Kidney (tissue), 14 donors: Measurements from ENCODE around the gene ASPHD1. TPM values are rescaled to one million over a fixed set of nuclear protein-coding genes. Genes with fewer than 3 reads are reported as not detected.

ENCODE experiments used
- DNase-seq, 5 donors: peaks; one replicate each; pipeline ENCODE4 v3.0.0-alpha.2; 2013 to 2020
- FAIRE-seq: peaks from 2 replicates; lab custom pipeline; 2012; peaks lifted over from hg19 to GRCh38; lab: Jason Lieb, UNC
- H3K27ac ChIP-seq, 2 donors: one replicate each; pipeline ENCODE4 v1.7.0; 2013; ENCODE audit warnings: low read depth in 2 of 2, low read length in 2 of 2, inconsistent platforms in 1 of 2
- H3K27me3 ChIP-seq: one replicate; pipeline ENCODE4 v1.7.1; 2013; ENCODE audit warnings: low read length, inconsistent platforms; ENCODE audit not compliant: control insufficient read depth, insufficient read depth
- H3K36me3 ChIP-seq, 3 donors: one replicate each; pipeline versions ENCODE4 v1.7.0 to v1.7.1; 2013; ENCODE audit warnings: low read length in 3 of 3, control low read depth in 1 of 3, inconsistent platforms in 1 of 3; ENCODE audit not compliant: insufficient read depth in 3 of 3, control insufficient read depth in 2 of 3
- H3K4me1 ChIP-seq, 3 donors: one replicate each; pipeline versions ENCODE4 v1.7.0 to v1.7.1; 2013; ENCODE audit warnings: low read length in 3 of 3, inconsistent platforms in 1 of 3, low read depth in 1 of 3; ENCODE audit not compliant: control insufficient read depth in 2 of 3, insufficient read depth in 2 of 3
- H3K4me3 ChIP-seq, 3 donors: one replicate each; pipeline versions ENCODE4 v1.7.0 to v1.8.1; 2013; ENCODE audit warnings: low read length in 3 of 3, control low read depth in 1 of 3, inconsistent platforms in 1 of 3
- H3K9ac ChIP-seq, 3 donors: one replicate each; pipeline versions ENCODE4 v1.7.0 to v1.7.1; 2013; ENCODE audit warnings: low read length in 3 of 3, control low read depth in 1 of 3, inconsistent platforms in 1 of 3
- H3K9me3 ChIP-seq, 3 donors: one replicate each; pipeline versions ENCODE4 v1.7.0 to v1.7.1; 2013; ENCODE audit warnings: low read length in 3 of 3, control low read depth in 1 of 3, inconsistent platforms in 1 of 3; ENCODE audit not compliant: control insufficient read depth in 2 of 3, insufficient read depth in 1 of 3
- CTCF ChIP-seq: IDR thresholded peaks from 3 replicates; pipeline ENCODE4 v1.5.1; 2012; ENCODE audit warnings: mild to moderate bottlenecking, moderate library complexity, borderline replicate concordance; ENCODE audit not compliant: insufficient read depth; ENCODE audit errors: extremely low read depth
- intact Hi-C: fragments of 100-400 bp; cut with DNase I; formaldehyde crosslinking; loops from one replicate; pipeline ENCODE4 v1.11.1; 2022
- polyA plus RNA-seq: library from polyadenylated mRNA; stranded (reverse); fragments of 350-450 nt; fragmentation: Illumina TruSeq; extraction: RNeasy Lipid Tissue Mini Kit (QIAGEN cat#74804); gene quantifications from one replicate; pipeline ENCODE4 v1.2.3, GENCODE V29; 2014; ENCODE audit warnings: low read depth, low replicate concordance; ENCODE audit not compliant: insufficient read depth
- total RNA-seq: library from RNA; stranded (reverse); fragmentation: NEBNext Ultra II Directional; extraction: Animal tissue kit (Norgen Biotek cat#: 25700); gene quantifications from one replicate; pipeline ENCODE4 v1.2.1, GENCODE V29; 2021
- donor health status: control.
- donor health status: control.
- donor health status: control.
- donor health status: control.
- donor health status: control.
- donor health status: DM: yes; HTN: yes; CAD: no.
- donor health status: Normal renal cell carcinoma (clear cell type).

ASPHD1 gene
- total and polyA plus RNA-seq, 2 donors from 2014 or later, result 6.1 to 8.9 TPM

DNA sequence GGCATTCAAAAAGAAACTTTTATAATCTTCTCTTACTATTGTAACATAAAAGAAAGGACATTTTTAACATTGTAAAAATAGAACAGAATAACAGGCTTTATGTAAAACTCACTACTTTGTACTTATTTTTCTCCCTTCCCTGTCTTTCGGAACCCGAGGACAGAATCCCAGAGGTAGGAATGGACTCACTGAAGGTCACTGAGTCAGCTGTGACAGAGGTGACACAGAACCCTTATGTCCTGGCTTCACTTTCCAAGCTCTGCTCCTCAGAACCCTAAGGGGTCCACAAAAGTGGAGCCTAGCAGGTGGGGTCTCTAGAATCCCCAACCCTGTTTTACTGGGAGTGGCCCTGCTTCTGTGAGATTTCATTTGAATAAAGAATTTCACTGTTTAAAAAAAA is 22.0 kb downstream of the ASPHD1 start:
- H3K9me3 ChIP-seq, result no peaks in the 10 kb centered on the region
- FAIRE-seq (no peak), DNase-seq (no peak)
- peaks cover 0 to 17% (median 8%) of the 10 kb centered on the region in 3 donors for H3K36me3 ChIP-seq
- H3K27me3 ChIP-seq, result no peaks in the 10 kb centered on the region
- intact Hi-C loops, result no loop called here
- no peak for TF ChIP-seq CTCF
- no peak overlapping the region for H3K4me3 ChIP-seq
- no peak overlapping the region for H3K27ac ChIP-seq
- no peak overlapping the region for H3K9ac ChIP-seq
- H3K4me1 ChIP-seq, result peaks cover 4 to 14% (median 6%) of the 10 kb centered on the region in 3 donors

DNA sequence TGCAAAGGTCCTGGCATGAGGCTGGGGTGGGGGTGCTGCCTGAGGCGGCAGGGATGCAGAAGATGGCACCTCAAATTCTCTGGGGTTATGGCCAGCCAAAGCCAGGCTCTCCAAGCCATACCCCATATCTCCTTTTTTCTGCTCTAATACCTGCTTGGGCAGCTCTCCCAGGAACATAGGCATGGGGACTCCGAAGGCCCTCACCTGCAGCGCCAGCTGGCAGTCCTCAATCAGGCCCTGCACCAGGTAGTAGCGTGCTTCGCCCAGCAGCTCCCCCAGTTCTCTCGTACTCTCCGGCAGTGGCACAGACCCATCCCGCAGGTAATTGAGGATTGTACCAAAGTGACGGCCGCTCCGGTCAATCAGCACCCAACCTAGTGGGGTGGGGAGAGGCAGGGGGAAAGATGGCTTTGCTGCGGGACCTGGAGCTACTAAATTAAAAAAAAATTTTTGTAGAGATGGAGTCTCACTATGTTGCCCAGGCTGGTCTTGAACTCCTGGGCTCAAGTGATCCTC is 22.8 kb downstream of the ASPHD1 start:
- no peaks in the 10 kb centered on the region for H3K27me3 ChIP-seq
- no peak for FAIRE-seq
- peaks cover 4 to 14% (median 6%) of the 10 kb centered on the region in 3 donors for H3K4me1 ChIP-seq
- no peak for DNase-seq
- no peak overlapping the region for H3K9ac ChIP-seq
- H3K36me3 ChIP-seq, result peaks cover 0 to 17% (median 8%) of the 10 kb centered on the region in 3 donors
- no peaks in the 10 kb centered on the region for H3K9me3 ChIP-seq
- H3K27ac ChIP-seq, result no peak overlapping the region
- no peak for TF ChIP-seq CTCF
- intact Hi-C loops, result no loop called here
- no peak overlapping the region for H3K4me3 ChIP-seq

DNA sequence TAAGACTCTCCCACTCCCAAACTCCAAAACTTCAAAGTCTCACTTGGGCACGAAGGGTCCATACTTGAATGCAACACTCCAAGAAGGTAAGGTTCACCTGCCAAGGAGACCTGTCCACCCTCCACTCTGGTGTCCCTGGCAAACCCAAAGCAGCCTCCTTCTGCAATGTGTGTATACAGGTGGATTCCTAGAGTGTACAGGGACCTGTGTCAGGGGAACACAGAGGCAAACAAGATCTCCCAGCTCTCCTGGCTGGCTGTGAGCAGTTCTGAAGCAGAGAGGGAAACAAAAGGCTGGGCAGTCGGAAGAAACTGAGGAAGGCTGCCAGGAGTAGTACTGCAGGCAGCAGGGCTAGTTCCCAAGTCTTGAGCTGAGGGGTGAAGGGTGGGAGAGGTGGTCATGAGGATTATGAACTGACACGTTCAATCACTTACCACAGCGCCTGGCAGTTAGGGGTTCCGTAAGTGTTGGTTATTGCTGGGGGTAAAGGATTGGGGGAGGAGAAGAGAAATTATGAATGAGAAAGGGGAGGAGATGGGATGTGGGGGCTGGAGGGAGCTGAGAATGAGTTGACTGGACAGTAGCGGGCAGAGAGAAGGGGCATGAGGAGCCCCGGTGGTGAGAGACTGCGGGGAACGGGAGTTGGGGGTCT is 24.9 kb downstream of the ASPHD1 start:
- FAIRE-seq (no peak), DNase-seq (peak in 1 of 5 donors; percentile 24)
- H3K4me1 ChIP-seq, result peaks cover 4 to 14% (median 6%) of the 10 kb centered on the region in 3 donors

More for the DNA sequence above, 24.9 kb downstream of the ASPHD1 start:
- H3K4me3 ChIP-seq, result peak overlapping the region; percentile 68 to 82 (median 78)
- H3K36me3 ChIP-seq, result peaks cover 0 to 11% (median 5%) of the 10 kb centered on the region in 3 donors
- intact Hi-C loops, result no loop called here
- no peaks in the 10 kb centered on the region for H3K9me3 ChIP-seq
- TF ChIP-seq CTCF, result no peak
- peak overlapping the region in 1 of 2 donors; percentile 22 for H3K27ac ChIP-seq
- no peaks in the 10 kb centered on the region for H3K27me3 ChIP-seq
- H3K9ac ChIP-seq, result peak overlapping the region; percentile 53 to 69 (median 54)
